Common myeloid progenitor, CD34-positive (primary cell): ENCODE results near the gene NFATC2IP.
"Not testable (repeated sequence)": the region's sequence is repeated elsewhere in the genome, so short reads cannot be mapped to it uniquely, and the experiment has no call there.

Source experiments
- CTCF ChIA-PET: fragments of 350-600 bp; sonication (Branson Sonifier 250); formaldehyde crosslinking; loops from one replicate; lab custom pipeline; 2021; ENCODE audit warnings: antibody characterized with exemption; lab: Charles Lee
- POLR2A ChIA-PET: fragments of 350-600 bp; sonication (Branson Sonifier 250); formaldehyde crosslinking; loops from one replicate; lab custom pipeline; 2021; ENCODE audit warnings: antibody characterized with exemption; lab: Charles Lee
- DNase-seq, 3 donors: peaks; one replicate each; pipeline versions ENCODE4 v3.0.0 to v3.0.0-alpha.2; 2013
- H3K27ac ChIP-seq, 2 experiments: 1 replicate in 1 of 2; 2 replicates in 1 of 2; pipeline ENCODE4 v1.7.0; 2013; ENCODE audit warnings: inconsistent platforms in 2 of 2, low read length in 2 of 2, mild to moderate bottlenecking in 2 of 2, low read depth in 1 of 2, moderate library complexity in 1 of 2; ENCODE audit not compliant: severe bottlenecking in 2 of 2, insufficient read depth in 1 of 2, poor library complexity in 1 of 2
- H3K27me3 ChIP-seq, 5 experiments: replicated peaks in 2 of 5; 1 replicate in 3 of 5; 2 replicates in 2 of 5; pipeline versions ENCODE4 v1.6.1 to v1.7.0; 2013; ENCODE audit warnings: low read length in 4 of 5, mild to moderate bottlenecking in 2 of 5, moderate library complexity in 2 of 5, inconsistent platforms in 1 of 5; ENCODE audit not compliant: insufficient read depth in 5 of 5, control insufficient read depth in 4 of 5
- H3K36me3 ChIP-seq, 4 experiments: 1 replicate in 2 of 4; 2 replicates in 2 of 4; pipeline versions ENCODE4 v1.6.1 to v1.7.0; 2013; ENCODE audit warnings: low read length in 3 of 4, control low read depth in 1 of 4, mild to moderate bottlenecking in 1 of 4; ENCODE audit not compliant: control insufficient read depth in 4 of 4, insufficient read depth in 4 of 4
- H3K4me1 ChIP-seq, 4 experiments: 1 replicate in 3 of 4; 2 replicates in 1 of 4; pipeline versions ENCODE4 v1.6.1 to v1.7.1; 2013; ENCODE audit warnings: low read length in 3 of 4, mild to moderate bottlenecking in 3 of 4, control low read depth in 1 of 4, inconsistent platforms in 1 of 4, moderate library complexity in 1 of 4; ENCODE audit not compliant: control insufficient read depth in 4 of 4, insufficient read depth in 4 of 4; ENCODE audit errors: control extremely low read depth in 1 of 4
- H3K4me3 ChIP-seq, 7 experiments: 1 replicate in 4 of 7; 2 replicates in 3 of 7; pipeline versions ENCODE4 v1.5.1 to v1.7.0; 2013; ENCODE audit warnings: mild to moderate bottlenecking in 7 of 7, low read length in 6 of 7, moderate library complexity in 6 of 7, inconsistent platforms in 2 of 7, low read depth in 2 of 7, control low read depth in 1 of 7; ENCODE audit not compliant: insufficient read depth in 4 of 7, control insufficient read depth in 1 of 7; ENCODE audit errors: extremely low read depth in 1 of 7
- H3K9me3 ChIP-seq, 5 experiments: 1 replicate in 4 of 5; 2 replicates in 1 of 5; pipeline versions ENCODE4 v1.6.1 to v1.7.1; 2013; ENCODE audit warnings: low read length in 4 of 5, mild to moderate bottlenecking in 2 of 5, inconsistent platforms in 1 of 5, low read depth in 1 of 5, moderate library complexity in 1 of 5; ENCODE audit not compliant: control insufficient read depth in 4 of 5, insufficient read depth in 2 of 5; ENCODE audit errors: control extremely low read depth in 1 of 5
- WGBS: methylation state at CpG from one replicate; pipeline ENCODE4 v1.1.5; 2013; ENCODE audit not compliant: insufficient coverage; 5-methylcytosine and 5-hydroxymethylcytosine counted together

NFATC2IP gene

DNA sequence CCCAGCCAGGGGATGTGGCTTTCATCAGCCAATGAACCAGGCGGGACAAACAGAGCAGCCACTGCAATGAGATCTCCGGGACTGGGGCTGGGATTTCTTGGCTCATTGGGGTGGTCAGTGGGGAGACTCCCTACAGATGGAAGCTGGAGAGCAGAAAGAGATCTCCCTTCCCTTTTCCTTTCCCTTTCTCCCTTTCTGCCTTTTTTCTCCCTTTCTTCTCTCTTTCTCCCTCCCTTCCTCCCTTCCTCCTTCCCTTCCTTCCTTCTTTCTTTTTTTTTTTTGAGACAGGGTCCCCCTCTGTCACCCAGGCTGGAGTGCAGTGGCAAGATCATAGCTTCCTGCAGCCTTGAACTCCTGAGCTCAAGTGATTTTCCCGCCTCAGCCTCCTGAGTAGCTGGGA is 48.1 kb downstream of the NFATC2IP start:
- Histone ChIP-seq H3K9me3 (no peaks in the 10 kb centered on the region), H3K27ac (no peak overlapping the region), H3K27me3 (no peaks in the 10 kb centered on the region), H3K36me3 (no peaks in the 10 kb centered on the region), H3K4me1 (peaks cover 0 to 5% (median 3%) of the 10 kb centered on the region in 4 experiments), H3K4me3 (no peak overlapping the region)
- no CpG with 5 or more reads among the region's 3 CpGs for WGBS
- no peak for DNase-seq
- CTCF ChIA-PET = interaction anchor here (0.7 to 2.1 kb wide), 2 partner anchors 11 to 25 kb away, joined by 4 read pairs; partner anchors contain the start of gene SPNS1
- POLR2A ChIA-PET = no interaction called here

DNA sequence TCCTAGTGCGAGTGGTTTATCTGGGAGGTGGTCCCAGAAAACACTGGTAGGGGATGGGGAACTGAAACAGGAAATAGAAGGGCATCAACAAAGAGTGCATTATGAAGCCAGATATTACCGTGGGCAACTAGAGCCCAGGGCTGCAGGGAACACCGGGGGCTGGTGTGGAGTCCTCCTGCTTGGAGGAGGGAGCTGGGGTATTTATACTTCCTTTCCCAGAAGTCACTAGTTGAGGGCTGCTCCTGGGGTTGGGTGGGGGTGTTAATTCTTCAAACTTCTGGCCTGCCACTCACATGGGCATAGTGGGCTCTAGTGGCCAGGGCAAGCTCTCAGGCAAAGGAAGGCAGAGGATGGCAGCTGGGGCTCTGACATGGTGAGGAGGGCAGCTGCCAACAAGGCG is 48.8 kb downstream of the NFATC2IP start:
- ChIA-PET POLR2A (no interaction called here), CTCF (interaction anchor here (1.0 to 2.1 kb wide), 2 partner anchors 14 to 26 kb away, joined by 3 to 4 read pairs; partner anchors contain the start of genes LAT and SPNS1)
- DNase-seq = no peak
- no peaks in the 10 kb centered on the region for H3K27me3 ChIP-seq
- no peaks in the 10 kb centered on the region for H3K36me3 ChIP-seq
- peaks cover 0 to 6% (median 4%) of the 10 kb centered on the region in 4 experiments for H3K4me1 ChIP-seq
- no peak overlapping the region for H3K27ac ChIP-seq
- no peak overlapping the region for H3K4me3 ChIP-seq
- no peaks in the 10 kb centered on the region for H3K9me3 ChIP-seq
- 60% methylated on average over 2 of the region's 4 CpGs for WGBS

DNA sequence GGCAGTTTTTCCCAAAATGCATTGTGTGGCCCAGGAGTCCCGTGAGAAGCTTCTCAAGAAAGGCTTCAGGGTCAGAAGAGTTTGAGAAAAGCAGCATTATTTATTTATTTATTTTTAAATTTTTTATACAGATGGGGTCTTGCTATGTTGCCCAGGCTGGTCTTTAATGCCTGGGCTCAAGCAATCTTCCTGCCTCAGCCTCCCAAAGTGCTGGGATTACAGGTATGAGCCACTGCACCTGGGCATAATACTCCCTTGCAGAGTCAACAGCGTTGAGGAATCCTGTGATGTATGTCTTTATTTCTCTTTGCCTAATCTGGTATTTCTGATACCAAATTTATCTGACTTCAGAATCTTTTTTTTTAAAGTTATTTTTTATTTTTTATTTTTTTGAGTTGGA is 49.3 kb downstream of the NFATC2IP start:
- peaks cover 0 to 10% (median 5%) of the 10 kb centered on the region in 4 experiments for H3K4me1 ChIP-seq
- H3K4me3 ChIP-seq = no peak overlapping the region
- no peaks in the 10 kb centered on the region for H3K36me3 ChIP-seq
- ChIA-PET POLR2A (no interaction called here), CTCF (interaction anchor here (1.0 to 2.1 kb wide), 2 partner anchors 15 to 26 kb away, joined by 3 to 4 read pairs; partner anchors contain the start of genes LAT and SPNS1)
- H3K27me3 ChIP-seq = no peaks in the 10 kb centered on the region
- no peak overlapping the region for H3K27ac ChIP-seq
- no CpG with 5 or more reads among the region's 2 CpGs for WGBS
- H3K9me3 ChIP-seq = no peaks in the 10 kb centered on the region
- no peak for DNase-seq

DNA sequence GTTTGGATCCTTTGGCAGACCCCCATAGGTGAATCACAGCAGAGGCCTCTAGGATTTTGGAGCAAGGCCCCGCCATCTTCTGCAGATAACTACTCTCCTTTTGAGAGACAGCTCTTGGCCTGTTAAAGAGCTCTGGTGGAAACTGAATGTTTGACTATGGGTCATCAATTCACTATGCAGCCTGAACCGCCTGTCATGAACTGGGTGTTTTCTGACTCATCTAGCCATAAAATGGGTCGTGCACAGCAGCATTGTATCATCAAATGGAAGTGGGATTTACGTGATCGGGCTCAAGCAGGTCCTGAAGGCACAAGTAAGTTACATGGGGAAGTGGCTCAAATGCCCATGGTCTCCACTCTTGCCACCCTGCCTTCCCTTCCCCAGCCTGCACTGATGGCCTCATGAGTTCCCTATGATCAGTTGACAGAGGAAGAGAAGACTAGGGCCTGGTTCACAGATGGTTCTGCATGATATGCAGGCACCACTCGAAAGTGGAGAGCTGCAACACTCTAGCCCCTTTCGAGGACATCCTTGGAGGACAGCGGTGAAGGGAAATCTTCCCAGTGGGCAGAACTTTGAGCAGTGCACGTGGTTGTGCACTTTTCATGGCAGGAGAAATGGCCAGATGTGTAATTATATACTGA is 53.9 kb downstream of the NFATC2IP start:
- H3K36me3 ChIP-seq, H3K27me3 ChIP-seq, H3K9me3 ChIP-seq, H3K27ac ChIP-seq, H3K4me3 ChIP-seq, POLR2A ChIA-PET, CTCF ChIA-PET: not testable (repeated sequence)
- peak in 2 of 3 donors; percentile 29 to 55 for DNase-seq
- WGBS = 53% methylated on average over 8 of the region's 9 CpGs
- H3K4me1 ChIP-seq = peaks cover 0 to 33% (median 27%) of the 10 kb centered on the region in 4 experiments

DNA sequence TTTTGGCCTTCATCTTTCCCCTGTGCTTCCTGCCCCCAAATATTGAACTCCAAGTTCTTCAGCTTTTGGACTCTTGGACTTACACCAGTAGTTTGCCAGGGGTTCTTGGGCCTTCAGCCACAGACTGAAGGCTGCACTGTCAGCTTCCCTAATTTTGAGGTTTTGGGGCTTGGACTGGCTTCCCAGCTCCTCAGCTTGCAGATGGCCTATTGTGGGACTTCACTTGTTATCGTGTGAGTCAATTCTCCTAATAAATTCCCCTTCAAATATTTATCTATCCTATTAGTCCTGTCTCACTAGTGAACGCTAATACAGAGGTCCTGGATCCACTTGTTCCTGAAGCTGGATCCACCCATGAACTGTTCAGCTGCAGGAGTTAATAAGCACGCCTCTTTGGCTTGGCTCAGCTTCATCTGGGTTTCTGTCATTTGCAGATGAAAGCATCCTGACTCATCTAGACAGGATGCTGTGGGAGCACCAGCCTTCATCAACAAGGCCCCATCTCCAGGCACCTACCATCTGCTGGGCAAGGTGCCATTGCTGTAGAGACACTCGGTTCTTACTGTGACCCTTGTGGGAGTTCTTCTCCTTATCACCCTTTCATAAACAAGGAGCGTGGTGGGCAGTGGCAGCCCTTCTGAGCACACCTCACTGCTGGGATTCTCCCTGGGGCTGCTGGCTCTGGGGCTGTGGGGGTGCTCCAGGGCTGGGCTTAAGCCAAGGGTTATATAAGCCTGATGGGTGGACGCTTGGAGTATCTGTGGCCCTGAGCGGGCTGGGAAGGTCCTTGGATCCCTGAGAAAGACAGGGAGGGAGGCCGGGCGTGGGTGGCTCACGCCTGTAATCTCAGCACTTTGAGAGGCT is 57.2 kb downstream of the NFATC2IP start:
- 78% methylated on average over 7 of the region's 10 CpGs for WGBS
- H3K4me3 ChIP-seq = peak overlapping the region in 1 of 7 experiments; percentile 19
- ChIA-PET POLR2A (no interaction called here), CTCF (interaction anchor here (1.5 kb wide), 1 partner anchor 24 kb away, joined by 3 read pairs; the partner anchor contains the start of gene LAT)
- peak overlapping the region in 1 of 2 experiments; percentile 29 for H3K27ac ChIP-seq
- peak; percentile 33 to 87 (median 83) for DNase-seq
- H3K27me3 ChIP-seq = no peaks in the 10 kb centered on the region
- no peaks in the 10 kb centered on the region for H3K36me3 ChIP-seq
- H3K9me3 ChIP-seq = no peaks in the 10 kb centered on the region
- peaks cover 0 to 56% (median 37%) of the 10 kb centered on the region in 4 experiments for H3K4me1 ChIP-seq

DNA sequence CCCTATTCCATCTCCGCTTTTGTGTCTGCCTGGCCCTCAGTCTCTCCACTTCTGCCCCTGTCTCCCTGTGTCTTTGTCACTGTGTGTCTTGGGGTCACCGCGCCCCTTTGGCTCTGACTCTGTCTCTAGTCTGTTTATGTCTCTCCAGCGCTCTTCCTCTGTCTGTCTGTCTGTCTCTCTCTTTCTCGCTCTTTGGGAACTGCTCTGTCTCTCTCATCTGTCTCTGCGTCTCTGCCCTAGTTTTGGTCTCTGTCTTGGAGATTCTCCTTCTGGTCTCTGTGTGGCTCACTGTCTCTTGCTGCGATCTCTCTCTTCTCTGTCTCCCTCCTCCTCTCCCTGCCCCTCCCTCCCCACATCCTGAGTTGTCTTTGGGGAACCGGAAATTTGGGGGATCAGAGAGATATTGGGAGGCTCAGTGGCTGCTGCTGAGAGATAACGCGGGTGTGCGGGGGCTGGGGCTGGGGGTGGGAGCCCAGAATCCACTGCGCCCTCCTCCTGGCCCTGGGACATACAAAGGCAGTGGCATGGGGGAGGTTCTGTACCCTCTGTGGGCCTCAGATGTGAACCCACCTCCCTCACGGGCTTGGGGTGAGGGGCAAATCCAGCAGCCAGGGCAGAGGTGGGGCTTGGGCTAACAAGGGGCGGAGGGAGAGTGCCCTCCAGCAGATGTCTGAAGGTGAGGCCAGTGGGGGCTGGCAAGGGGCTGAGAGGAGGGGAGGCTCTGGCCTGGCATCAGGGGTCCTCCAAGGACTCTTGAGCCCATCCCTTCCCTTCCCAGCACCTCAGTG is 58.5 kb downstream of the NFATC2IP start:
- Histone ChIP-seq H3K4me1 (peaks cover 2 to 64% (median 39%) of the 10 kb centered on the region in 4 experiments), H3K27ac (peak overlapping the region in 1 of 2 experiments; percentile 73), H3K36me3 (no peaks in the 10 kb centered on the region), H3K4me3 (peak overlapping the region in 3 of 7 experiments; percentile 13 to 54 (median 36)), H3K9me3 (no peaks in the 10 kb centered on the region), H3K27me3 (no peaks in the 10 kb centered on the region)
- DNase-seq = peak; percentile 79 to 91 (median 85)
- WGBS = 39% methylated on average over 10 of the region's 14 CpGs
- ChIA-PET CTCF (interaction anchor here (0.9 to 1.2 kb wide), 2 partner anchors 8 to 66 kb away, joined by 3 to 5 read pairs; no protein-coding TSS in a partner anchor), POLR2A (no interaction called here)
